Loucy (cell line): ENCODE data around the gene CEP85L.

Experiments used
- EZH2phosphoT487 ChIP-seq: fragments of 200-600 bp; IDR thresholded peaks from 2 replicates; pipeline ENCODE4 v1.6.1; 2018; ENCODE audit warnings: antibody characterized with exemption, mild to moderate bottlenecking, moderate library complexity, borderline replicate concordance
- TF ChIP-seq, protein P1 (sequence below): fragments of 200-600 bp; sonication (generic); conservative IDR thresholded peaks from 2 replicates; pipeline ENCODE4 v1.5.1; 2014; ENCODE audit warnings: mild to moderate bottlenecking, antibody characterized with exemption, low read length

- TF ChIP-seq, protein P1, sequence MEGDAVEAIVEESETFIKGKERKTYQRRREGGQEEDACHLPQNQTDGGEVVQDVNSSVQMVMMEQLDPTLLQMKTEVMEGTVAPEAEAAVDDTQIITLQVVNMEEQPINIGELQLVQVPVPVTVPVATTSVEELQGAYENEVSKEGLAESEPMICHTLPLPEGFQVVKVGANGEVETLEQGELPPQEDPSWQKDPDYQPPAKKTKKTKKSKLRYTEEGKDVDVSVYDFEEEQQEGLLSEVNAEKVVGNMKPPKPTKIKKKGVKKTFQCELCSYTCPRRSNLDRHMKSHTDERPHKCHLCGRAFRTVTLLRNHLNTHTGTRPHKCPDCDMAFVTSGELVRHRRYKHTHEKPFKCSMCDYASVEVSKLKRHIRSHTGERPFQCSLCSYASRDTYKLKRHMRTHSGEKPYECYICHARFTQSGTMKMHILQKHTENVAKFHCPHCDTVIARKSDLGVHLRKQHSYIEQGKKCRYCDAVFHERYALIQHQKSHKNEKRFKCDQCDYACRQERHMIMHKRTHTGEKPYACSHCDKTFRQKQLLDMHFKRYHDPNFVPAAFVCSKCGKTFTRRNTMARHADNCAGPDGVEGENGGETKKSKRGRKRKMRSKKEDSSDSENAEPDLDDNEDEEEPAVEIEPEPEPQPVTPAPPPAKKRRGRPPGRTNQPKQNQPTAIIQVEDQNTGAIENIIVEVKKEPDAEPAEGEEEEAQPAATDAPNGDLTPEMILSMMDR, result no peak
- no peak for TF ChIP-seq EZH2phosphoT487
Observed at GRCh38 chr6:118546164-118546879, 105.1 kb downstream of the CEP85L start.
